ENCODE data around the gene EIF4B.

GRCh38 chr12:52969166-52969795, 37.0 kb upstream of the EIF4B start:
- TF ChIP-seq, protein P1, sequence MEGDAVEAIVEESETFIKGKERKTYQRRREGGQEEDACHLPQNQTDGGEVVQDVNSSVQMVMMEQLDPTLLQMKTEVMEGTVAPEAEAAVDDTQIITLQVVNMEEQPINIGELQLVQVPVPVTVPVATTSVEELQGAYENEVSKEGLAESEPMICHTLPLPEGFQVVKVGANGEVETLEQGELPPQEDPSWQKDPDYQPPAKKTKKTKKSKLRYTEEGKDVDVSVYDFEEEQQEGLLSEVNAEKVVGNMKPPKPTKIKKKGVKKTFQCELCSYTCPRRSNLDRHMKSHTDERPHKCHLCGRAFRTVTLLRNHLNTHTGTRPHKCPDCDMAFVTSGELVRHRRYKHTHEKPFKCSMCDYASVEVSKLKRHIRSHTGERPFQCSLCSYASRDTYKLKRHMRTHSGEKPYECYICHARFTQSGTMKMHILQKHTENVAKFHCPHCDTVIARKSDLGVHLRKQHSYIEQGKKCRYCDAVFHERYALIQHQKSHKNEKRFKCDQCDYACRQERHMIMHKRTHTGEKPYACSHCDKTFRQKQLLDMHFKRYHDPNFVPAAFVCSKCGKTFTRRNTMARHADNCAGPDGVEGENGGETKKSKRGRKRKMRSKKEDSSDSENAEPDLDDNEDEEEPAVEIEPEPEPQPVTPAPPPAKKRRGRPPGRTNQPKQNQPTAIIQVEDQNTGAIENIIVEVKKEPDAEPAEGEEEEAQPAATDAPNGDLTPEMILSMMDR (IDR thresholded peaks at IDR 0.05) = no peak
- TF ChIP-seq ZFX (IDR thresholded peaks at IDR 0.05; ENCODE audit: borderline replicate concordance) = no peak

Data from 22Rv1 (cell line).